Sigmoid colon (tissue), 4 donors: ENCODE measurements around the gene NACC1.

Experiments used
- POLR2AphosphoS5 ChIP-seq, 4 donors: sonication (generic); formaldehyde crosslinking; IDR thresholded peaks; one replicate each; pipeline ENCODE4 v1.6.1; 2017; ENCODE audit warnings: antibody characterized with exemption in 4 of 4
- TF ChIP-seq, protein P1 (sequence below), 4 experiments: fragments of 450-650 bp in 3 of 4; fragments of 200-600 bp in 1 of 4; IDR thresholded peaks; one replicate each; pipeline ENCODE4 v1.5.1; 2016 to 2019; ENCODE audit warnings: antibody characterized with exemption in 4 of 4, mild to moderate bottlenecking in 3 of 4, moderate library complexity in 2 of 4

DNA sequence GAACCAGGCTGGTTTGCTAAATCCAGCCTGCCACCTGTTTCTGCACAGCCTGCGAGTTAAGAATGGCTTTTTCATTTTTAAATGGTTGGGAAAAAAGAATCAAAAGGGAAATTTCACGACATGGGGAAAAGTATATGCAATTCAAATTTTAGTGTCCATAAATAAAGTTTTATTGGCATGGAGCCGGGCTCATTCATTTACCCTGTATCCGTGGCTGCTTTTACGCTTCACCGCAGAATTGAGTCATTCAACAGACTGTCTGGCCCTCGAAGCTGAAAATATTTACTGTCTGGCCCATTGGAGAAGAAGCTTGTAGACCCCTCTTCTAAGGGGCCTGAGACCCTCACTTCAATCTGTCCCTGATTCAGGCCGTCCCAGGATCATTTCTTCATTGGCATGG, 58.3 kb downstream of the NACC1 start:
- TF ChIP-seq, protein P1, sequence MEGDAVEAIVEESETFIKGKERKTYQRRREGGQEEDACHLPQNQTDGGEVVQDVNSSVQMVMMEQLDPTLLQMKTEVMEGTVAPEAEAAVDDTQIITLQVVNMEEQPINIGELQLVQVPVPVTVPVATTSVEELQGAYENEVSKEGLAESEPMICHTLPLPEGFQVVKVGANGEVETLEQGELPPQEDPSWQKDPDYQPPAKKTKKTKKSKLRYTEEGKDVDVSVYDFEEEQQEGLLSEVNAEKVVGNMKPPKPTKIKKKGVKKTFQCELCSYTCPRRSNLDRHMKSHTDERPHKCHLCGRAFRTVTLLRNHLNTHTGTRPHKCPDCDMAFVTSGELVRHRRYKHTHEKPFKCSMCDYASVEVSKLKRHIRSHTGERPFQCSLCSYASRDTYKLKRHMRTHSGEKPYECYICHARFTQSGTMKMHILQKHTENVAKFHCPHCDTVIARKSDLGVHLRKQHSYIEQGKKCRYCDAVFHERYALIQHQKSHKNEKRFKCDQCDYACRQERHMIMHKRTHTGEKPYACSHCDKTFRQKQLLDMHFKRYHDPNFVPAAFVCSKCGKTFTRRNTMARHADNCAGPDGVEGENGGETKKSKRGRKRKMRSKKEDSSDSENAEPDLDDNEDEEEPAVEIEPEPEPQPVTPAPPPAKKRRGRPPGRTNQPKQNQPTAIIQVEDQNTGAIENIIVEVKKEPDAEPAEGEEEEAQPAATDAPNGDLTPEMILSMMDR (IDR thresholded peaks at IDR 0.05), result no peak
- no peak for TF ChIP-seq POLR2AphosphoS5 (IDR thresholded peaks at IDR 0.05)
